ENCODE measurements around the gene RIMS3.
"Not testable (repeated sequence)": the region's sequence is repeated elsewhere in the genome, so short reads cannot be mapped to it uniquely, and the experiment has no call there.

RIMS3 gene

GRCh38 chr1:40593449-40594186, 71.9 kb downstream of the RIMS3 start:
- DNase-seq (ENCODE audit: low read depth): no peak

DNA sequence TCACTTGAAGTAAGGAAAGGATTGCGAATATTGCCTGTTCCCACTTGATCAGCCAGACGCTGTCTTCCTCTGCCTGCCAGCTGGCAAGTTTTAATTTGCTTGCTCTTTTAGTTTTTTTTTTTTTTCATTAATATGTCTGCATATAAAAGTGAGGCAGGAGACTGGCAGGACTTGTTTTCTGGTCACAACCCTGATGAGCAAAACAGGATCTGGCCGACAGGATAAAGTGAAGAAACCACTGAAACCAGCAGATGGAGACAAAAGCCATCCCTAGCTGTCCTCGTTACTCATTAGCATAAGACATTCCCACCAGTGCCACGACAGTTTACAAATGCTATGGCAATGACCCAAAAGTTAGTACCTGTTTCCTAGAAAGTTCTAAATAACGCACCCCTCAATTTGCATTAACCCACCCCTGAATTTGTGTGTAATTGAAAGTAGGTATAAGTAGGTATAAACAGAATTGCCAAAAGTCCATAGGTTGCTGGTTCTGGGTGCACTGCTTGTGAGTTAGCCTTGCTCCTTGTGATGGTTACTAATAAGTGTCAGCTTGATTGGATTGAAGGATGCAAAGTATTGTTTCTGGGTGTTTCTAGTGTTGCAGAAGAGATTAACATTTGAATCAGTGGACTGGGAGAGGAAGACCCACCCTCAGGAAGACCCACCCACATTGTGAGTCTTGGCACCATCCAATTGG, 73.2 kb downstream of the RIMS3 start:
- no peak for DNase-seq (ENCODE audit: low read depth)

GRCh38 chr1:40588586-40588985, 76.9 kb downstream of the RIMS3 start:
- DNase-seq (ENCODE audit: low read depth): no peak

GRCh38 chr1:40583980-40584379, 81.5 kb downstream of the RIMS3 start:
- no peak for DNase-seq (ENCODE audit: low read depth)

DNA sequence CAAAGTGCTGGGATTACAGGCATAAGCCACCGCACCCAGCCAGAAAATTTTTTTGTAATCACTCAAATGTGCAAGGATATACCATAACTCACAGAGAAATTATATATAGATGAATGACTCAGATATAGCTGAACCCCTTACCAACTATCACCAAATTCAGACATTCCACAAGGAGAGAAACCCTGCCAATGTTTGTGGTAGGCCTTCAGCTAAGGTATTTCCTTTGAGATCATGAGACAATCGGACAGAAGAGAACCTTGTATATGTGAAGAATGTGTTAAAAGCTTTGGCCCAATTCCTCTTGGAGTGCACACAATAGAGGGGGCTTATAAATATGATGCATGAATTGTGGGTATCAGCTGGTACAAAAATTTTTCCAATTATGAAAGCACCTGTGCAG, 83.4 kb downstream of the RIMS3 start:
- no peak for DNase-seq (ENCODE audit: low read depth)

DNA sequence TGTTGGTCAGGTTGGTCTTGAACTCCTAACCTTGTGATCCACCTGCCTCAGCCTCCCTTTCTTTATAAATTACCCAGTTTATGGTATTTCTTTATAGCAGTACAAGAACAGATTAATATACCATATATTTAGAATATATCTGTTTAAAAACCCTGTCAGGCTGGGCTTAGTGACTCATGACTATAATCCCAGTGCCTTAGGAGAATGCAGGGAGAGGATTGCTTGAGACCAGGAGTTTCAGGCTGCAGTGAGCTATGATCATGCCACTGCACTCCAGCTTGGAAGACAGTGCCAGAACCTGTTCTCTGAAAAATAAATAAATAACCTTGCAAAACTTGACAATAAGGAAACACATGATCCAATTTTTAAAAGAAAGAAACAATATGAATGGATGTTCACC, 90.1 kb downstream of the RIMS3 start:
- DNase-seq (ENCODE audit: low read depth): no peak

- DNase-seq (ENCODE audit: low read depth): not testable (repeated sequence)
These were observed 90.7 kb downstream of the RIMS3 start for GRCh38 chr1:40574805-40575204.

Data from activated T-cell treated with anti-CD3 and anti-CD28 coated beads for 1 hour (primary cell).